HT-29 (cell line): ENCODE results near the gene GCK. TPM values are rescaled to one million over a fixed set of nuclear protein-coding genes. Genes with fewer than 3 reads are reported as not detected.

Experiments used
- DNase-seq: peaks from one replicate; pipeline ENCODE4 v3.0.0-alpha.2; 2015; ENCODE audit warnings: low spot score
- total RNA-seq: library from RNA; depleted of rRNA; stranded (reverse); fragments of >200 nt; shearing (Covaris generic); gene quantifications from 2 replicates; pipeline ENCODE4 v1.2.3, GENCODE V29; 2014

Gene GCK
- total RNA-seq, 1 experiment from 2014 or later: not detected

- no peak for DNase-seq
Measured at GRCh38 chr7:44104860-44105771, 84.1 kb downstream of the GCK start.

- DNase-seq: no peak
Measured at GRCh38 chr7:44103923-44104859, 85.0 kb downstream of the GCK start, which contains the start of gene AEBP1. AEBP1 (plus strand) TSS chr7:44104345; CDS start chr7:44104666, 321 bp downstream.

- no peak for DNase-seq
Measured at GRCh38 chr7:44103566-44103922, 85.7 kb downstream of the GCK start.

DNA sequence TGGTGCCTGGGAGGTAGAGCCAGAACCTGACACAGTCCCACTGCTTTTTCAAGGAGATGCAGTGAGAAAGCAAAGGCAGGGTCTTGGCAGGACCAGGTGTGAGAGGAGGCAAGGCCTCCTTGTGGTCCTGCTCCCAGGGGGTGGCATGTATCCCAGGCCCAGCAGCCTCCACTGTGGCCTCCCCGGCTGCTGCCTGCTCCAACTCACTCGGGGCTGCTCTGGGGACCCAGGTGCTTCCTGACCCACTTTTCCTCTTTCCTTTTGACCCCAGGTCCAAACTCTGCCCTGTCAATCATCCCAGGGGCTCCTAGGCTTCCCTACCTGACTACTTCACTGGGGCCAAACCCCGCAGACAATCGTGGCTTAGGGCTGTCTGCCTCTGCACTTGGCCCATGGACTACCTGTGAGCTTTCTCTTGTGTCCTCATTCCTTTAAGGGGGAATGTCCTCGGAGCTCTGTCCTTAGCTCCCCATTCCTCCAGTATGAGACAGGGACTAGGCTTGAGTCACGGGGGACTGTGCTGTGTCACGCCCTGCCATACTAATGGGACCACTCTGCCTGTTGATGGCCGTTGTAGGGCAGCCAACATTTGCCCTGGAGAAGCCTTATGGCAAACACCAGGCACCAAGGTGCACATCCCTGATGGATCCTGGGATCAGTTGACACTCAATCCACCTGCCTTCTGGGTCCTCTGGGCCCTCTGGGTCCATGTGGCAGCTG, 86.2 kb downstream of the GCK start:
- no peak for DNase-seq

DNA sequence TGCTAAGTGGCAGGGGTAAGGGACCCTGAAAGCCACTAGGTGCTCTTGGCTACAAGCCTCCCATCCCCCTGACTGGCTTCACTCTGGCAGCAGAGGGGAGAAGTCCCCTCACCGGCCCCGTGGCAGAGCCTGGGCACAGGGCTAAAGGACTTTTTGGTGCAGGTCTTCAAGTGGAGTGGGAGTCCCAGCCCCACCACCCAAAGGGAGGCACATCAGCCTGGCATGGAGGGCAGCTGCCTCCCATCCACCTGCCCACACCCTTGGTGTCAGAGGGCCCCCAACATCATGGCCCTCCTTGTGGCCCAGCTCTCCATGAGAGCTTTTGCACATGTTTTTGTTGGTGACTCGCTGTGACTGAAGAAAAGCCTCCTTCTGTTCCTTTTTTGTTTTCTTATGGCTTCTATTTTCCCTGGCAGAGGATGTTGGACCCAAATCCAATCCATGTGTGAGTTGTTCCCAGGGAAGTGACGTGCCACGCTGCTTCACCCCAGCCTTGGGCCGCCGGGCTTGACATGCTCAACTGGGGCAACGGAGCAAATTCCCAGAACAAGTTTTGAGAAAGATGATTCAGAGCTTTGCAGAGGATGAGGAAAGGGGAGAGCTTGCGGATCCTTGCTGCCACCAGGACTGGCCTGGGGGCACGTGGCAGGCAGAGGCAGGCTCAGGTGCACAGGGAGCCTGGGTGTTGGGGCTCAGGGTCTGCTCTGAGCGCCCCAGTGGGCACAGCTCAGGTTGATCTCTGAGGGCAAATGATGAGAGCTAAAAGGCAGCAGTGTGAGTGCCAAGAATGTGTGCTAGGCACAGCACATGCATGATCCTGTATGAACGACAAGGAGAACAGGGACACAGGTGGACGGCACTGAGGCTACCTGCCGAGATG, 87.0 kb downstream of the GCK start:
- DNase-seq: no peak

- no peak for DNase-seq
Measured at GRCh38 chr7:44101303-44101965, 87.8 kb downstream of the GCK start.

DNA sequence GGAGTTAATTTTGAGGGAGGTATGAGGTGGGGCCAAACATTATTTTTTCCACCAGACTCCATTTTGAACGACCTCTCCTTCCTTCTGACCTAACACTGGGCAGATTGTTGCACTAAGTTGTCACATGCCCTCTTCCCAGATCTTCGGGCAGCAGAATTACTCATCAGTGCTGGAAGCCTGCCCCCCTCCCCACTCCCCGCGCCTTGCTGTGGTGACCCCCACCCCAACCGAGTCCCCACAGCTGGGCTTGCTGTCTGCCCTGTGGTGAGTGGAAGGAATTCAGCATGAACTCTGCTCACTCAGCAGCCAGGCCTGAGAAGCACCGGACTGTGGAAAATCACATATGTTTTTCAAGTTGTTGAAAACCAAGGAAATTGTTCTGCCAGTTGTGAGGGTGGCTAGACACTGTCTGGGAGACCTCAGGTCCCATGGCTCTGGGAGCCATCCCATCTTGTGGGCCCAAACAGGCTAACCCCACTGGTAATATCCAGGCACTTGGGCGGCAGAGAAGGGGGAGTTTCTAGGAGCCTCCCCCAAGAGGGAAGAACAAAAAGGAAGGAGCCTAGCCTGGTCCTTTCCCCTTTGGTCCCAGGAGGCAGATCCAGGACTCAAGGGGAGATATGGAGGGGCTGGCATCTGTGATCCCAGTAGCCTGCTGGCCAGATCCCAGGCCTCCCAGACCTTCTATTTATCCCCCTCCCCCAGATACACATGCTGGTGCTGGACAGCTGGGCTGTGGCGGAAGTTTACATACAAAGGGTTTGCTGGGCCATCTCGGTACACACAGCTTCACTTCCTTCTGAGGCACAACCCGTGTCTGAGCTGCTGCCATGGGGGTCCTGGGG, 88.6 kb downstream of the GCK start:
- no peak for DNase-seq

DNA sequence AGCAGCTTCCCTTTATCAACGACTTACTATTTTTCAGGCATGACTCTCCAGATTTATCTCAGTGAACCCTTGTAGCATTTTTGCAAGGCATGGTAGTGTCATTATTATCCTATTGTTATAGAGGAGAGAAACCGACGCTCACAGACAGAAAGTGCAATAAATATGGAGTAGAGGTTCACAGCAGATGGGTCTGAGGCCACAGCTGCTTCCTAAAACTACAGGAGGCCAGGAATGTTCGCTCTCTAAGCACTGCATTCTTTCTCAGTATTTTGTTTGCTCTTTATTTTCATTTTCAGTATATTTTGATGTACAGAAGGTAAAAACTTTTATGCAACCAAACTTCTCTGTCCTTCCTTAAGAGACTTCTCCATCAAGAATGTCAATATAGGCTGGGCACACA, 89.6 kb downstream of the GCK start:
- DNase-seq: no peak

DNA sequence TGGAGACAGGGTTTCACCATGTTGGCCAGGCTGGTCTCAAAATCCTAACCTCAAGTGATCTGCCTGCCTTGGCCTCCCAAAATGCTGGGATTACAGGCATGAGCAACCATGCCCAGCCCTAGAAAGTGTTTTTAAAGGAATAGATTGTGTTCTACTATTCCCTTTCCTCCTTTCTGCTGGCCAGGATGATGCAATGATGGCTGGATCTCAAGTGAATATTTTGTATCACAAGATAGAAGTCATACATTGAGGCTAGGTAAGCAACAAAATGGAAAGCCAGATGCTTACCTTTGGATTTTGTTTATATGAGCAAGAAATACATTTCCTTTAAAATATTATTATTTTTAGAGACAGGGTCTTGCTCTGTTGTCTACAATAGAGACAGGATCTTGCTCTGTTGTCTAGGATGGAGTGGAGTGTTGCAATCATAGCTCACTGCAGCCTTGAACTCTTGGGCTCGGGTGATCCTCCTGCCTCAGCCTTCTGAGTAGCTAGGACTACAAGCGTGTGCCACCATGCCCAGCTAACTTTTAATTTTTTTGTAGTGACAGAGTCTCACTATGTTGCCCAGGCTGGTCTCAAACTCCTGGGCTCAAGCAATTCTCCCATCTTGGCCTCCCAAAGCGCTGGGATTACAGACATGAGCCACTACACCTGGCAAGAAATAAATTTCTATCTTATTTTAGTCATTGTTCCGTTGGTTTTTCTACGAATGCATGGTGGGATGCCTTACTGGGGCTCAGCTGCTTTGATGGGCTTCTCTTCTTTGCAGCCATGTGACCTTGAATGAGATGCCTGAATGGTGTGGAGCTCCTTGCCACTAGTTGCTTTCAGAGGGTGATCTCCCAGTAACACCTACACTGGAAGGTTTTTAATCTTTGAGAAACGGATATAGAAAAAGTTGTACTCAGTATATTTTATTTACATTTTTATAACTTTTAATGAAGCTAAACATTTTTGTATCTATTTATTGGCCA, 90.9 kb downstream of the GCK start:
- DNase-seq: no peak

GRCh38 chr7:44097064-44097932, 91.9 kb downstream of the GCK start:
- no peak for DNase-seq

GRCh38 chr7:44096326-44096881, 92.8 kb downstream of the GCK start:
- DNase-seq: no peak

- DNase-seq: no peak
Measured at GRCh38 chr7:44095781-44096180, 93.5 kb downstream of the GCK start.

DNA sequence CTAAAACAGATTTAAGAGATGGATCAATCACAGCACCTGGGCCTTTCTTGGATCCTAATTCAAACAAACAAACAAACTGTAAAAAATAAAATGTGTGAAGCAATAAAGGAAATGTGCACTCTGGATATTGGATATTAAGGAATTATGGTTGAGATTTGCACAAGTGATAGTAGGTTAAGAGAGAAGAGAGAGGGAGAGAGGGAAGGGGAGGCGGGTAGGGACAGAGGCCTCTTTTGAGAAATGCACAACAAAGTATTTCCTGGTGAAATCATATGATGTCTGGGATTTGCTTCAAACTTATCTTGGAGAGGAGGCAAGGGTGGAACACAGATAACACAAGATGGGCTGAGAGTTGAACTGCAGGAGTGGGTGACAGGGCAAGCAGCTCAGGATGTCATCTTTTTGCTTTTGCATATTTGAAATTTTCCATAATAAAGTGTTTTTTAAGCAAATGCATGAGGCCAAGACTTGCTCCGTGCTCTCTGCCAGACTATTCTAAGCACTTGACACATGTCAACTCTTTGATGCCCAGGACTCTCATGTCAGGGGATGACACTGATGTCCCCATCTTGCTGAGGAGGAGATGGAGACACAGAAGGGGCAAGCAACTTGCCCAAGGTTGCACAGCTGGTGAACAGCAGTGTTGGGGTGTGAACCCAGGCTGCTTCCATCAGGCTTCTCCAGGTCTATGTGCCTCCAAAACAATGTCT, 94.2 kb downstream of the GCK start:
- no peak for DNase-seq

DNA sequence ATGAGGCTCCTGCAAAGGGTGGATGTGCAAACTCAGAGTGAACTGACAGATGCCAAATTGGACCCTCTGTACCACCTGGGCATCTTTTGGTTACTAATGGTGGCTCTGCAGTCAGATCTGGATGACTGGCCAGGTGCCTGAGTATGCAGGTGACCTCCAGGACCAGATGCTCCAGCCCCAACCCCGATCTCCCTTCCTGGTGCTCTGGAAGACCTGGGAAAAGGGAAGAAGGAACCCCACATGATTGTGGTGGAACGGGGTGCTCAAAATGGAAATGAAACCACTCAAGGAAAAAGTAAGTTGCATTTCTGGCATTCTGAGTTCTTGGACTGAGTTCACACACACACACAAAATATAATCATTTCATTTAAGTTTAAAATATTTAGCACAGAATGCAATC, 94.9 kb downstream of the GCK start:
- DNase-seq: no peak
